Glutamatergic neuron (in vitro differentiated cells): ENCODE data around the gene DAZAP1. TPM values are rescaled to one million over a fixed set of nuclear protein-coding genes. Genes with fewer than 3 reads are reported as not detected.

Source experiments
- DNase-seq: peaks from one replicate; pipeline ENCODE4 v3.0.0; 2022
- H3K27ac Mint-ChIP-seq: one replicate; pipeline ENCODE4 v1.8.0; 2020; ENCODE audit warnings: mild to moderate bottlenecking, mixed read lengths, inconsistent platforms; ENCODE audit not compliant: unreplicated experiment
- H3K27me3 Mint-ChIP-seq: one replicate; pipeline ENCODE4 v1.8.0; 2020; ENCODE audit warnings: mild to moderate bottlenecking, moderate library complexity, mixed read lengths, inconsistent platforms; ENCODE audit not compliant: unreplicated experiment
- H3K36me3 Mint-ChIP-seq: one replicate; pipeline ENCODE4 v1.8.0; 2020; ENCODE audit warnings: mild to moderate bottlenecking, mixed read lengths, inconsistent platforms; ENCODE audit not compliant: unreplicated experiment
- H3K4me1 Mint-ChIP-seq: one replicate; pipeline ENCODE4 v1.8.0; 2020; ENCODE audit warnings: mild to moderate bottlenecking, low read depth, mixed read lengths, inconsistent platforms; ENCODE audit not compliant: unreplicated experiment
- H3K4me3 Mint-ChIP-seq: one replicate; pipeline ENCODE4 v1.8.0; 2020; ENCODE audit warnings: mild to moderate bottlenecking, mixed read lengths, inconsistent platforms; ENCODE audit not compliant: unreplicated experiment
- H3K9me3 Mint-ChIP-seq: one replicate; pipeline ENCODE4 v1.8.0; 2020; ENCODE audit warnings: mild to moderate bottlenecking, moderate library complexity, mixed read lengths, inconsistent platforms; ENCODE audit not compliant: unreplicated experiment
- total RNA-seq: library from RNA; stranded (reverse); fragmentation: NEBNext Ultra II Directional; extraction: Animal tissue kit (Norgen Biotek cat#: 25700); gene quantifications from one replicate; pipeline ENCODE4 v1.2.1, GENCODE V29; 2021; ENCODE audit not compliant: unreplicated experiment
- TF ChIP-seq, protein P1 (sequence below): fragments of 200-600 bp; sonication (generic); IDR thresholded peaks from one replicate; pipeline ENCODE4 v1.5.0; 2021; ENCODE audit not compliant: partially characterized antibody, unreplicated experiment

The DAZAP1 gene
- total RNA-seq, 1 donor from 2014 or later = 135 TPM

DNA sequence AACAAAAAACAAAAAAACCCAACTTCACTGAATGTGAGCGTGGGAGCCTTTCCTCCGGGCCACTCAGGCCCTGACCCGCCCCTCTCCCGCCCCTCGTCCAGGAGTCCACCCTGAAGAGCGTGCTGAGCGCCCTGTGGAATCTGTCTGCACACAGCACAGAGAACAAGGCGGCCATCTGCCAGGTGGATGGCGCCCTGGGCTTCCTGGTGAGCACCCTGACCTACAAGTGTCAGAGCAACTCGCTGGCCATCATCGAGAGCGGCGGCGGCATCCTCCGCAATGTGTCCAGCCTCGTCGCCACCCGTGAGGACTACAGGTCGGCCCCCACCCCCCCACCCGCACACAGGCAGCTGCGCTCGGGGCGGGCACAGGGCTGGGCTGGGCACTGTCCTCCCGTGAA, 54.5 kb downstream of the DAZAP1 start:
- H3K36me3 Mint-ChIP-seq = no peaks in the 10 kb centered on the region

DNA sequence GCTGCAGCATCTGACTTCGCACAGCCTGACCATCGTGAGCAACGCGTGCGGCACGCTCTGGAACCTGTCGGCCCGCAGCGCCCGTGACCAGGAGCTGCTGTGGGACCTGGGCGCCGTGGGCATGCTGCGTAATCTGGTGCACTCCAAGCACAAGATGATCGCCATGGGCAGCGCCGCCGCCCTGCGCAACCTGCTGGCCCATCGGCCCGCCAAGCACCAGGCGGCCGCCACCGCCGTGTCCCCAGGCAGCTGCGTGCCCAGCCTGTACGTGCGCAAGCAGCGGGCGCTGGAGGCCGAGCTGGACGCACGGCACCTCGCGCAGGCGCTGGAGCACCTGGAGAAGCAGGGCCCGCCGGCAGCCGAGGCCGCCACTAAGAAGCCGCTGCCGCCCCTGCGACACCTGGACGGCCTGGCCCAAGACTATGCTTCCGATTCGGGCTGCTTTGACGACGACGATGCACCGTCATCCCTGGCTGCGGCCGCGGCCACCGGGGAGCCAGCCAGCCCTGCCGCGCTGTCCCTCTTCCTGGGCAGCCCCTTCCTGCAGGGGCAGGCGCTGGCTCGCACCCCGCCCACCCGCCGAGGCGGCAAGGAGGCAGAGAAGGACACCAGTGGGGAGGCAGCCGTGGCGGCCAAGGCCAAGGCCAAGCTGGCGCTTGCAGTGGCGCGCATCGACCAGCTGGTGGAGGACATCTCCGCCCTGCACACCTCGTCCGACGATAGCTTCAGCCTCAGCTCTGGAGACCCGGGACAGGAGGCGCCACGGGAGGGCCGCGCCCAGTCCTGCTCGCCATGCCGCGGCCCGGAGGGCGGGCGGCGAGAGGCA, 58.0 kb downstream of the DAZAP1 start:
- Mint-ChIP-seq H3K36me3 (no peaks in the 10 kb centered on the region), H3K4me3 (no peak overlapping the region), H3K4me1 (no peaks in the 10 kb centered on the region), H3K9me3 (peaks cover 7% of the 10 kb centered on the region), H3K27me3 (peaks cover 9% of the 10 kb centered on the region), H3K27ac (no peak overlapping the region)
- TF ChIP-seq, protein P1, sequence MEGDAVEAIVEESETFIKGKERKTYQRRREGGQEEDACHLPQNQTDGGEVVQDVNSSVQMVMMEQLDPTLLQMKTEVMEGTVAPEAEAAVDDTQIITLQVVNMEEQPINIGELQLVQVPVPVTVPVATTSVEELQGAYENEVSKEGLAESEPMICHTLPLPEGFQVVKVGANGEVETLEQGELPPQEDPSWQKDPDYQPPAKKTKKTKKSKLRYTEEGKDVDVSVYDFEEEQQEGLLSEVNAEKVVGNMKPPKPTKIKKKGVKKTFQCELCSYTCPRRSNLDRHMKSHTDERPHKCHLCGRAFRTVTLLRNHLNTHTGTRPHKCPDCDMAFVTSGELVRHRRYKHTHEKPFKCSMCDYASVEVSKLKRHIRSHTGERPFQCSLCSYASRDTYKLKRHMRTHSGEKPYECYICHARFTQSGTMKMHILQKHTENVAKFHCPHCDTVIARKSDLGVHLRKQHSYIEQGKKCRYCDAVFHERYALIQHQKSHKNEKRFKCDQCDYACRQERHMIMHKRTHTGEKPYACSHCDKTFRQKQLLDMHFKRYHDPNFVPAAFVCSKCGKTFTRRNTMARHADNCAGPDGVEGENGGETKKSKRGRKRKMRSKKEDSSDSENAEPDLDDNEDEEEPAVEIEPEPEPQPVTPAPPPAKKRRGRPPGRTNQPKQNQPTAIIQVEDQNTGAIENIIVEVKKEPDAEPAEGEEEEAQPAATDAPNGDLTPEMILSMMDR = peak; percentile 41
- DNase-seq = peak; percentile 75

More for the DNA sequence above, 54.5 kb downstream of the DAZAP1 start:
- TF ChIP-seq, protein P1 = no peak
- no peak for DNase-seq
- H3K9me3 Mint-ChIP-seq = peaks cover 9% of the 10 kb centered on the region
- H3K4me3 Mint-ChIP-seq = no peak overlapping the region
- peaks cover 9% of the 10 kb centered on the region for H3K27me3 Mint-ChIP-seq
- H3K27ac Mint-ChIP-seq = no peak overlapping the region
- peaks cover 2% of the 10 kb centered on the region for H3K4me1 Mint-ChIP-seq

DNA sequence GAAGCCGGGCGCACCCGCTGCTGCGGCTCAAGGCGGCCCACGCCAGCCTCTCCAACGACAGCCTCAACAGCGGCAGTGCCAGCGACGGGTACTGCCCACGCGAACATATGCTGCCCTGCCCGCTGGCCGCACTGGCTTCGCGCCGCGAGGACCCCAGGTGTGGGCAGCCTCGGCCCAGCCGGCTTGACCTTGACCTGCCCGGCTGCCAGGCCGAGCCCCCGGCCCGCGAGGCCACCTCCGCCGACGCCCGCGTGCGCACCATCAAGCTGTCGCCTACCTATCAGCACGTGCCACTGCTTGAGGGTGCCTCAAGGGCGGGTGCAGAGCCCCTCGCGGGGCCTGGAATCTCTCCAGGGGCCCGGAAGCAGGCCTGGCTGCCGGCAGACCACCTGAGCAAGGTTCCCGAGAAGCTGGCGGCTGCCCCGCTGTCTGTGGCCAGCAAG, 58.7 kb downstream of the DAZAP1 start:
- H3K27ac Mint-ChIP-seq = no peak overlapping the region
- H3K4me3 Mint-ChIP-seq = no peak overlapping the region
- no peaks in the 10 kb centered on the region for H3K36me3 Mint-ChIP-seq
- peaks cover 8% of the 10 kb centered on the region for H3K9me3 Mint-ChIP-seq
- no peaks in the 10 kb centered on the region for H3K4me1 Mint-ChIP-seq
- TF ChIP-seq, protein P1 = no peak
- H3K27me3 Mint-ChIP-seq = peaks cover 10% of the 10 kb centered on the region
- DNase-seq = no peak

DNA sequence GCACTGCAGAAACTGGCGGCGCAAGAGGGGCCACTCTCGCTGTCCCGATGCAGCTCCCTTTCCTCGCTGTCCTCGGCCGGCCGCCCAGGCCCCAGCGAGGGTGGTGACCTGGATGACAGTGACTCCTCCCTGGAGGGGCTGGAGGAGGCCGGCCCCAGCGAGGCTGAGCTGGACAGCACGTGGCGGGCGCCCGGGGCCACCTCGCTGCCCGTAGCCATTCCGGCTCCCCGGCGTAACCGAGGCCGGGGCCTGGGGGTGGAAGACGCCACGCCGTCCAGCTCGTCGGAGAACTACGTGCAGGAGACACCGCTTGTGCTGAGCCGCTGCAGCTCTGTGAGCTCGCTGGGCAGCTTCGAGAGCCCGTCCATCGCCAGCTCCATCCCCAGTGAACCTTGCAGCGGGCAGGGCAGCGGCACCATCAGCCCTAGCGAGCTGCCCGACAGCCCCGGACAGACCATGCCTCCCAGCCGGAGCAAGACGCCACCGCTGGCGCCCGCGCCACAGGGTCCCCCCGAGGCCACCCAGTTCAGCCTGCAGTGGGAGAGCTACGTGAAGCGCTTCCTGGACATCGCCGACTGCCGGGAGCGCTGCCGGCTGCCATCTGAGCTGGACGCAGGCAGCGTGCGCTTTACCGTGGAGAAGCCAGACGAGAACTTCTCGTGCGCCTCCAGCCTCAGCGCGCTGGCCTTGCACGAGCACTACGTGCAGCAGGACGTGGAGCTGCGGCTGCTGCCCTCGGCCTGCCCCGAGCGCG, 59.3 kb downstream of the DAZAP1 start:
- H3K9me3 Mint-ChIP-seq = peaks cover 10% of the 10 kb centered on the region
- H3K27ac Mint-ChIP-seq = no peak overlapping the region
- DNase-seq = no peak
- no peak overlapping the region for H3K4me3 Mint-ChIP-seq
- peaks cover 13% of the 10 kb centered on the region for H3K27me3 Mint-ChIP-seq
- no peaks in the 10 kb centered on the region for H3K4me1 Mint-ChIP-seq
- no peaks in the 10 kb centered on the region for H3K36me3 Mint-ChIP-seq
- TF ChIP-seq, protein P1 = no peak

DNA sequence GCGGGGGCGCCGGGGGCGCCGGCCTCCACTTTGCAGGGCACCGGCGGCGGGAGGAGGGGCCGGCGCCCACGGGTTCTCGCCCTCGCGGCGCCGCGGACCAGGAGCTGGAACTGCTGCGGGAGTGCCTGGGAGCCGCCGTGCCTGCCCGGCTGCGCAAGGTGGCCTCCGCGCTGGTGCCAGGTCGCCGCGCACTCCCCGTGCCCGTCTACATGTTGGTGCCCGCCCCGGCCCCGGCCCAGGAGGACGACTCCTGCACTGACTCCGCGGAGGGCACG, 59.8 kb downstream of the DAZAP1 start:
- Mint-ChIP-seq H3K27ac (no peak overlapping the region), H3K36me3 (no peaks in the 10 kb centered on the region), H3K4me3 (no peak overlapping the region)

More for the DNA sequence above, 59.8 kb downstream of the DAZAP1 start:
- Mint-ChIP-seq H3K27me3 (peaks cover 19% of the 10 kb centered on the region), H3K4me1 (no peaks in the 10 kb centered on the region), H3K9me3 (peaks cover 14% of the 10 kb centered on the region)
- TF ChIP-seq, protein P1 = no peak
- no peak for DNase-seq
